KMS-11 (cell line): ENCODE measurements around the gene AGR3.

ENCODE experiments used
- H2AFZ ChIP-seq: fragments of 200-600 bp; sonication (generic); 2 replicates; pipeline ENCODE4 v1.6.1; 2016; ENCODE audit warnings: antibody characterized with exemption, mixed run types, low read depth
- H3K27ac ChIP-seq: fragments of 200-600 bp; sonication (generic); 2 replicates; pipeline ENCODE4 v1.6.1; 2016; ENCODE audit warnings: mild to moderate bottlenecking, mixed run types
- H3K27me3 ChIP-seq: fragments of 200-600 bp; sonication (generic); 2 replicates; pipeline ENCODE4 v1.6.1; 2017; ENCODE audit warnings: mild to moderate bottlenecking, low read depth, mixed run types, moderate library complexity; ENCODE audit not compliant: insufficient read depth
- H3K36me3 ChIP-seq: fragments of 200-600 bp; sonication (generic); 2 replicates; pipeline ENCODE4 v1.6.1; 2017; ENCODE audit warnings: mild to moderate bottlenecking, mixed run types; ENCODE audit not compliant: insufficient read depth
- H3K4me1 ChIP-seq: fragments of 200-600 bp; sonication (generic); 2 replicates; pipeline ENCODE4 v1.6.1; 2016; ENCODE audit warnings: mild to moderate bottlenecking, low read depth, mixed run types; ENCODE audit not compliant: poor library complexity, severe bottlenecking
- H3K4me2 ChIP-seq: fragments of 200-600 bp; sonication (generic); 2 replicates; pipeline ENCODE4 v1.7.0; 2016; ENCODE audit warnings: mild to moderate bottlenecking, mixed run types
- H3K4me3 ChIP-seq: fragments of 200-600 bp; sonication (generic); IDR thresholded peaks from 2 replicates; pipeline ENCODE4 v1.6.1; 2017; ENCODE audit warnings: low read depth, low read length, mixed read lengths; ENCODE audit not compliant: insufficient read depth
- H3K79me2 ChIP-seq: fragments of 200-600 bp; sonication (generic); 2 replicates; pipeline ENCODE4 v1.6.1; 2016; ENCODE audit warnings: low read depth, mixed run types; ENCODE audit not compliant: insufficient read depth
- H3K9ac ChIP-seq: fragments of 200-600 bp; sonication (generic); 2 replicates; pipeline ENCODE4 v1.6.1; 2016; ENCODE audit warnings: mild to moderate bottlenecking, mixed run types
- H4K20me1 ChIP-seq: fragments of 200-600 bp; sonication (generic); 2 replicates; pipeline ENCODE4 v1.6.1; 2016; ENCODE audit warnings: mild to moderate bottlenecking, mixed run types; ENCODE audit not compliant: insufficient read depth
- TF ChIP-seq, protein P1 (sequence below): fragments of 200-600 bp; sonication (generic); conservative IDR thresholded peaks from 2 replicates; pipeline ENCODE4 v1.6.1; 2017; ENCODE audit warnings: low read depth, mild to moderate bottlenecking, antibody characterized with exemption, low read length, moderate library complexity, mixed read lengths

Gene AGR3

DNA sequence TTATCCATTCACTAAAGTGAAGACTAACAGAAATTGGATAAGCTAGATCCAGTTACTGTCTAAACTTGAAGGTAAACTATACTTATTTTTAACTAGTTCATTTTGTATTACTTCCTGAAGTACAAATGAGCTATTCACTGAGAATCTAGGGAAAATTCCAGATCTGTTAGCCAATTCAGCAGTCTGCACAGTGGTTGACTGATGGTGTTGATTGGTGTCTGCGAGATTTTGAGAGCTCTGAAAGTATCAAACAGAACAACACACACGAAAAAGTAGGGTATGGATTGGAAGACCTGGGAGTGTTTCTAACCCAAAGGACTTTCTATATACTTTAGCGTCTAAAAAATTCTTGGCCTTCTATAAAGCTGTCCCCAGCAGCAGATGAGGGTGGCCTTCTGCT lies 43.4 kb downstream of the AGR3 start:
- Histone ChIP-seq H3K4me3 (no peak overlapping the region), H3K27me3 (no peaks in the 10 kb centered on the region), H3K79me2 (no peaks in the 10 kb centered on the region), H3K4me1 (no peaks in the 10 kb centered on the region), H3K4me2 (no peak overlapping the region), H3K9ac (no peak overlapping the region), H3K36me3 (no peaks in the 10 kb centered on the region), H4K20me1 (no peaks in the 10 kb centered on the region), H3K27ac (no peak overlapping the region), H2AFZ (no peak overlapping the region)
- TF ChIP-seq, protein P1, sequence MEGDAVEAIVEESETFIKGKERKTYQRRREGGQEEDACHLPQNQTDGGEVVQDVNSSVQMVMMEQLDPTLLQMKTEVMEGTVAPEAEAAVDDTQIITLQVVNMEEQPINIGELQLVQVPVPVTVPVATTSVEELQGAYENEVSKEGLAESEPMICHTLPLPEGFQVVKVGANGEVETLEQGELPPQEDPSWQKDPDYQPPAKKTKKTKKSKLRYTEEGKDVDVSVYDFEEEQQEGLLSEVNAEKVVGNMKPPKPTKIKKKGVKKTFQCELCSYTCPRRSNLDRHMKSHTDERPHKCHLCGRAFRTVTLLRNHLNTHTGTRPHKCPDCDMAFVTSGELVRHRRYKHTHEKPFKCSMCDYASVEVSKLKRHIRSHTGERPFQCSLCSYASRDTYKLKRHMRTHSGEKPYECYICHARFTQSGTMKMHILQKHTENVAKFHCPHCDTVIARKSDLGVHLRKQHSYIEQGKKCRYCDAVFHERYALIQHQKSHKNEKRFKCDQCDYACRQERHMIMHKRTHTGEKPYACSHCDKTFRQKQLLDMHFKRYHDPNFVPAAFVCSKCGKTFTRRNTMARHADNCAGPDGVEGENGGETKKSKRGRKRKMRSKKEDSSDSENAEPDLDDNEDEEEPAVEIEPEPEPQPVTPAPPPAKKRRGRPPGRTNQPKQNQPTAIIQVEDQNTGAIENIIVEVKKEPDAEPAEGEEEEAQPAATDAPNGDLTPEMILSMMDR: no peak

DNA sequence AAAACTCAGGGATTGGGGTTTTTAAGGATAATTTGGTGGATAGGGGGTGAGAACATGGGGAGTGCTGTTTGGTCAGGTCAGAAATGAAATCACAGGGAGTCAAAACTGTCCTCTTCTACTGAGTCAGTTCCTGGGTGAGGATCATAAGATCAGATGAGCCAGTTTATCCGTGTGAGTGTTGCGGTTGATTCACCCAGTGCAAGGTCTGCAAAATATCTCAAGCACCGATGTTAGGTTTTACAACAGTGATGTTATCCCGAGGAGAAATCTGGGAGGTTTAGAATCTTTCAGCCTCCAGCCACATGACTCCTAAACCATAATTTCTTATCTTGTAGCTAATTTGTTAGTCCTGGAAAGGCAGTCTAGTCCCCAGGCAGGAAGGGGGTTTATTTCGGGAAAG lies 45.3 kb downstream of the AGR3 start:
- Histone ChIP-seq H4K20me1 (no peaks in the 10 kb centered on the region), H3K4me2 (no peak overlapping the region), H3K79me2 (no peaks in the 10 kb centered on the region), H3K4me1 (no peaks in the 10 kb centered on the region), H3K9ac (no peak overlapping the region), H2AFZ (no peak overlapping the region), H3K4me3 (no peak overlapping the region), H3K27ac (no peak overlapping the region), H3K27me3 (no peaks in the 10 kb centered on the region), H3K36me3 (no peaks in the 10 kb centered on the region)
- TF ChIP-seq, protein P1: no peak

DNA sequence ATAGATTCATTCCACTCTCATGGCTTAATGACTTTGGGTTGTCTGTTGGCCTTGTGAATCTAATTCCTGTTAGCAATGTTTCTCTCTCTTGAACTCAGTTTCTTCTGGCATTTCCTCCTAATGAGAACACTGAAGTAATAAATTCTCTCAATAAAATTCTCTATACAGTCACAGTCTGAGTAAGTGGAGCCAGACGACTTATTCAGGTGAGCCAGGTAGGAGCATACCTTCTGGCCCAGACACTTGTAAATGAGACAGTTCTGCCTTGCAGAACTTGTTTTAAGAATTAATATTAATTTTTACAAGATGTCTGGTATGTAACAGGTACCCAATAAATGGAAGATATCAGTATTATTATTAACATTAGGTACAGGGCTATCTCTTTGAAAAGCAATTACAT lies 48.4 kb downstream of the AGR3 start:
- H2AFZ ChIP-seq: no peak overlapping the region
- TF ChIP-seq, protein P1: no peak
- H3K36me3 ChIP-seq: no peaks in the 10 kb centered on the region
- no peaks in the 10 kb centered on the region for H3K27me3 ChIP-seq
- H3K9ac ChIP-seq: no peak overlapping the region
- H3K27ac ChIP-seq: no peak overlapping the region
- no peaks in the 10 kb centered on the region for H4K20me1 ChIP-seq
- H3K4me2 ChIP-seq: no peak overlapping the region
- no peaks in the 10 kb centered on the region for H3K79me2 ChIP-seq
- H3K4me1 ChIP-seq: no peaks in the 10 kb centered on the region
- H3K4me3 ChIP-seq: no peak overlapping the region

DNA sequence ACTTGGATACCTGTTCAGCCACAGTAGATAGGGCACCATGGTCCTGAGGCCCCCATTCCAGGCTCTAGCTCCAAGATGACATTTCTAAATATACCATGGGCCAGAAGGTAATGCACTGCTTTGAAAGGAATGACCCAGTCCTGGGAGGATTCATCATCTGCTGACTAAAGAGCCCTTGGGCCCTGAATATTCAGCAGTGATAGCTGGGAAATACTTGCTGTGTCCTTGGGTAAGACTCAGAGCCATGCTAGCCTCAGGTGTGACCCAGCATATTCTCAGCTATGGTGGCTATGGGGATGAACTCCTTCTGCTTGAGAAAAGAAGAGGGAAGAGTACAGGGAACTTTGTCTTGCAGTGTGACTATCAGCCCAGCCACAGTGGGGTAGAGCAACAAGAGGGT lies 55.7 kb downstream of the AGR3 start:
- Histone ChIP-seq H3K4me1 (no peaks in the 10 kb centered on the region), H2AFZ (no peak overlapping the region), H3K79me2 (no peaks in the 10 kb centered on the region), H3K27ac (no peak overlapping the region), H3K9ac (no peak overlapping the region), H3K4me2 (no peak overlapping the region), H3K36me3 (no peaks in the 10 kb centered on the region), H3K27me3 (no peaks in the 10 kb centered on the region), H4K20me1 (no peaks in the 10 kb centered on the region), H3K4me3 (no peak overlapping the region)
- TF ChIP-seq, protein P1: no peak

DNA sequence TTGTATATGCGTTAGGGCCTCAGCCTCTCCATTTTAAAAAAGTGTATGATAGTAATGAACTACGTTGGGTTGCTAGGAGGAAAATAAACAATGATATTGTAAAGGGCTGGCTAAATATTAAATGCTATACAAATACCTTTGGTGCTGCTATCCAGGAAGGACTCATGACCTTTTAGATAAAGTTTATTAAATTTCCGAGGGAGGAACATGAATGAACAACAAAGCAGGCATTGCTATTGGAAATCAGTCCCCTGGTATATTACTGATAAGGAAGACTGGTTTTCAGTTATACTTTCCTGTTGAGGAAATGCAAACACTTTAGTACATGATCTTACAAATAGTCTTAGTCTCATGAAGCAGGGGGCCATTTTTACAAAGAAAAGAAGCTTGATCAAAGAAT lies 59.8 kb downstream of the AGR3 start:
- Histone ChIP-seq H3K36me3 (no peaks in the 10 kb centered on the region), H4K20me1 (no peaks in the 10 kb centered on the region), H3K9ac (no peak overlapping the region), H2AFZ (no peak overlapping the region), H3K4me1 (no peaks in the 10 kb centered on the region), H3K4me3 (no peak overlapping the region), H3K27ac (no peak overlapping the region), H3K79me2 (no peaks in the 10 kb centered on the region), H3K4me2 (no peak overlapping the region), H3K27me3 (no peaks in the 10 kb centered on the region)
- TF ChIP-seq, protein P1: no peak
